ENCODE results near the gene RAB7A. TPM values are rescaled to one million over a fixed set of nuclear protein-coding genes. Genes with fewer than 3 reads are reported as not detected.
A peak's percentile ranks its signal among the peaks of the same experiment; 100 is the strongest.

The RAB7A gene
- total and polyA plus RNA-seq, 2 of the 8 experiments (the other 6 are each of a cell fraction or from before 2014, with no cell fraction given) = 179 to 195 TPM

DNA sequence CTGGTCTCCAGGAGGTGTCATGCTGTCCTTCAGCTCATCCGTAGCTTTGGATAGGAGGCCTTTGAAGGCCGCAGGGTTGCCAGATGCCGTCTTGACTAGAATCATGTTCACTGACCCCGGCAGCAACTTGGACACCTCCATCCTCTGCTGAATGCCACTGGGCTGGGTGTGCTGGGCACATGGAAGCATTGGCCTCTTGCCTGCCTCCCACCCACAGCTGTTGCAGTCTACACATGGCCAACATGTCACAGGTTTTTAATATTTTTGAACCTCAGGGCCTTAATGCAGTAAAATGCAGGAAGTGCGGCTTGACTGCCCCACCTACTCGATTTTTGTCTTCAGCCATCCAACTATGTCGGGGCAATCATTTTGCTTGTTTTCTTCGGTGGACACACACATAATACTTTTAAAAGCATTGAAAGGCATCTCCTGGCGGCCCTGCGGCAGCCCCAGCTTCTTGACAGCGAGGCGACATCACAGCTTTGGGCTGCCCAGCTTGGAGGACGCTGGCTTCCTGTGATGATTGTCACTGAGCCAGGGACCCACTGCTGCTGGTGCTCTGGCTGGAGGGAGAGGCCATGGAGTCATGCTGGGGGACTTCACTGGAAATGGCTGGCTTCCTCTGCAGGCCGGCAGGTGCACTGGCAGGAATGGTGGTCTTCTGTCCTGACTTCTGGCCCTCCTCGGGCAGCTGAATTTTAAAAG, 121.8 kb downstream of the RAB7A start:
- H2BK20ac ChIP-seq (ENCODE audit: low read length) = no peak overlapping the region
- H3K14ac ChIP-seq (ENCODE audit: insufficient read length) = no peak overlapping the region
- H3K4me3 ChIP-seq (ENCODE audit: extremely low read depth in 1 of 4, insufficient read depth in 2 of 4, low read depth in 3 of 4, low read length in 4 of 4) = no peak overlapping the region
- H3K36me3 ChIP-seq (ENCODE audit: control insufficient read depth in 2 of 4, insufficient read depth in 4 of 4, low read length in 3 of 4) = no peaks in the 10 kb centered on the region
- H2BK5ac ChIP-seq (ENCODE audit: low read depth, low read length) = no peak overlapping the region
- peak overlapping the region; percentile 20; the same call in 1 of the 2 replicates for H4K8ac ChIP-seq (ENCODE audit: extremely low read depth, insufficient read depth, low read length)
- no peak for DNase-seq (ENCODE audit: low read depth in 1 of 2, low spot score in 2 of 2)
- H2BK120ac ChIP-seq (replicated peaks; ENCODE audit: low read depth, low read length) = no peak overlapping the region
- no peak overlapping the region for H2AFZ ChIP-seq (ENCODE audit: low read length)
- CTCF ChIA-PET (ENCODE audit: partially characterized antibody) = interaction anchor here (0.6 to 4.0 kb wide), 5 partner anchors 9 to 37 kb away, joined by 3 to 31 read pairs (median 3); no protein-coding TSS in a partner anchor
- H3K4me1 ChIP-seq (replicated peaks in 1 of 4; ENCODE audit: control insufficient read depth in 3 of 4, insufficient read depth in 4 of 4, low read length in 3 of 4) = peaks cover 0 to 11% (median 9%) of the 10 kb centered on the region in 4 experiments; a peak in 4 of 7 replicates
- no peak overlapping the region for H3K4ac ChIP-seq (replicated peaks; ENCODE audit: insufficient read length, low read depth, low read length)
- H3K56ac ChIP-seq (replicated peaks; ENCODE audit: insufficient read length, low read depth, low read length) = no peak overlapping the region
- no peak overlapping the region for H2AK5ac ChIP-seq (ENCODE audit: low read depth, low read length)
- no peak for FAIRE-seq
- H3K79me1 ChIP-seq (ENCODE audit: low read depth, low read length) = no peaks in the 10 kb centered on the region
- no peak overlapping the region for H3K9ac ChIP-seq (replicated peaks in 1 of 4; ENCODE audit: extremely low read depth in 1 of 4, low read depth in 3 of 4, low read length in 3 of 4)
- no peaks in the 10 kb centered on the region for H3K79me2 ChIP-seq (ENCODE audit: control insufficient read depth in 1 of 2, insufficient read depth in 2 of 2, low read length in 2 of 2)
- no peak overlapping the region for H2BK12ac ChIP-seq (ENCODE audit: low read depth, low read length)
- H3K27ac ChIP-seq (ENCODE audit: low read depth, low read length) = no peak overlapping the region
- TF ChIP-seq POU5F1 (IDR thresholded peaks at IDR 0.05; ENCODE audit: low read depth, low read length) (no peak), SRF (IDR thresholded peaks at IDR 0.05; ENCODE audit: low read depth, low read length) (no peak), TEAD4 (IDR thresholded peaks at IDR 0.05; ENCODE audit: low read depth, low read length) (no peak), NANOG (IDR thresholded peaks at IDR 0.05; ENCODE audit: insufficient read depth, low read depth, low read length, poor library complexity, severe bottlenecking) (no peak), SIX5 (IDR thresholded peaks at IDR 0.05; ENCODE audit: low read depth, low read length) (no peak)
- TF ChIP-seq, protein P1, sequence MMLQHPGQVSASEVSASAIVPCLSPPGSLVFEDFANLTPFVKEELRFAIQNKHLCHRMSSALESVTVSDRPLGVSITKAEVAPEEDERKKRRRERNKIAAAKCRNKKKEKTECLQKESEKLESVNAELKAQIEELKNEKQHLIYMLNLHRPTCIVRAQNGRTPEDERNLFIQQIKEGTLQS (IDR thresholded peaks at IDR 0.05; ENCODE audit: insufficient read depth, low read depth, low read length) = no peak
- TF ChIP-seq, protein P2, sequence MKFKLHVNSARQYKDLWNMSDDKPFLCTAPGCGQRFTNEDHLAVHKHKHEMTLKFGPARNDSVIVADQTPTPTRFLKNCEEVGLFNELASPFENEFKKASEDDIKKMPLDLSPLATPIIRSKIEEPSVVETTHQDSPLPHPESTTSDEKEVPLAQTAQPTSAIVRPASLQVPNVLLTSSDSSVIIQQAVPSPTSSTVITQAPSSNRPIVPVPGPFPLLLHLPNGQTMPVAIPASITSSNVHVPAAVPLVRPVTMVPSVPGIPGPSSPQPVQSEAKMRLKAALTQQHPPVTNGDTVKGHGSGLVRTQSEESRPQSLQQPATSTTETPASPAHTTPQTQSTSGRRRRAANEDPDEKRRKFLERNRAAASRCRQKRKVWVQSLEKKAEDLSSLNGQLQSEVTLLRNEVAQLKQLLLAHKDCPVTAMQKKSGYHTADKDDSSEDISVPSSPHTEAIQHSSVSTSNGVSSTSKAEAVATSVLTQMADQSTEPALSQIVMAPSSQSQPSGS (IDR thresholded peaks at IDR 0.05; ENCODE audit: low read length) = no peak
- H3K18ac ChIP-seq (ENCODE audit: extremely low read depth, low read length) = no peak overlapping the region
- POLR2A ChIA-PET (ENCODE audit: partially characterized antibody) = interaction anchor here (1.1 kb wide), 1 partner anchor 31 kb away, joined by 4 read pairs; no protein-coding TSS in a partner anchor
- no peak overlapping the region for H4K5ac ChIP-seq (ENCODE audit: insufficient read length, low read depth, low read length)
- no peak overlapping the region for H2BK15ac ChIP-seq (ENCODE audit: low read length)
- H3K23ac ChIP-seq (ENCODE audit: insufficient read length) = no peak overlapping the region
- H3K4me2 ChIP-seq (ENCODE audit: insufficient read depth in 1 of 2, low read depth in 2 of 2, low read length in 2 of 2) = no peak overlapping the region
- no peaks in the 10 kb centered on the region for H4K20me1 ChIP-seq (replicated peaks in 1 of 2; ENCODE audit: control insufficient read depth in 1 of 2, insufficient read depth in 2 of 2, low read length in 2 of 2)
- no peaks in the 10 kb centered on the region for H3K27me3 ChIP-seq (replicated peaks in 1 of 4; ENCODE audit: control insufficient read depth in 3 of 4, extremely low read depth in 1 of 4, insufficient read depth in 3 of 4, low read length in 3 of 4)
- peaks cover 0 to 10% of the 10 kb centered on the region in 2 experiments; a peak in 1 of 4 replicates for H3K9me3 ChIP-seq (ENCODE audit: insufficient read depth in 2 of 2, low read depth in 1 of 2, low read length in 1 of 2)
- H3K23me2 ChIP-seq (ENCODE audit: low read depth, low read length) = no peaks in the 10 kb centered on the region; the same call in 1 of the 2 replicates
- WGBS, 2 experiments (ENCODE audit: extremely low coverage in 1 of 2, insufficient coverage in 1 of 2, insufficient read length in 1 of 2, insufficient replicate concordance in 2 of 2, low coverage in 1 of 2, low lambda C conversion rate in 2 of 2, missing lambda C conversion rate in 1 of 2) = 87% methylated on average over 15 of the region's 15 CpGs; no CpG with 5 or more reads in 1 of the 2 experiments
- no peak overlapping the region for H4K91ac ChIP-seq (replicated peaks; ENCODE audit: insufficient read length, low read length)

Measured in H1 (cell line).